HCT116 (cell line): ENCODE measurements around the gene MAPK8. TPM values are rescaled to one million over a fixed set of nuclear protein-coding genes. Genes with fewer than 3 reads are reported as not detected.

Experiments
- ATAC-seq: fragments of 200-7000 bp; cut with Tn5 transposase; 2 replicates; pipeline ENCODE4 v1.9.1; 2020; ENCODE audit warnings: mild to moderate bottlenecking, moderate library complexity
- BruUV-seq: library from RNA; stranded (reverse); fragments of 400-500 nt; replicated peaks from 2 replicates; lab custom pipeline; 2021; lab: Mats Ljungman, UMichigan
- CTCF ChIA-PET: fragments of 300-600 bp; sonication (Branson Sonifier 250); formaldehyde crosslinking; loops from one replicate; lab custom pipeline; 2021; ENCODE audit warnings: antibody characterized with exemption; lab: Charles Lee
- POLR2A ChIA-PET: fragments of 300-600, 350-600 bp; sonication (Branson Sonifier 250); formaldehyde crosslinking; loops from one replicate; lab custom pipeline; 2021; ENCODE audit warnings: antibody characterized with exemption; lab: Charles Lee
- RAD21 ChIA-PET, 2 experiments: fragments of 300-600 bp; sonication (Branson Sonifier 250); formaldehyde crosslinking; loops; one replicate each; lab custom pipeline; 2023; ENCODE audit warnings: low total read pairs in 2 of 2; ENCODE audit not compliant: uncharacterized antibody in 2 of 2, unreplicated experiment in 2 of 2, low non-redundant PET in 1 of 2; lab: Charles Lee
- DNase-seq: peaks from one replicate; pipeline ENCODE4 v3.0.0-alpha.2; 2010; ENCODE audit warnings: low read depth, low spot score
- H2AFZ ChIP-seq: fragments of 200-600 bp; shearing (Covaris generic), sonication (generic); 2 replicates; pipeline ENCODE4 v1.6.1; 2017; ENCODE audit warnings: low read depth, mixed run types, mixed read lengths, antibody characterized with exemption, low read length; ENCODE audit not compliant: poor library complexity, severe bottlenecking
- H3K27ac ChIP-seq: 2 replicates; pipeline ENCODE4 v1.5.1; 2012; ENCODE audit warnings: low read depth, low read length
- H3K27me3 ChIP-seq: fragments of 200-600 bp; sonication (generic); 2 replicates; pipeline ENCODE4 v1.6.1; 2016; ENCODE audit warnings: mixed run types, low read length, mixed read lengths; ENCODE audit not compliant: insufficient read depth
- H3K36me3 ChIP-seq, 2 experiments: fragments of 200-500 bp in 1 of 2; fragments of 200-600 bp in 1 of 2; sonication (Bioruptor generic) in 1 of 2; sonication (generic) in 1 of 2; 2 replicates each; pipeline versions ENCODE4 v1.5.1 to v1.6.1; 2014 to 2016; ENCODE audit warnings: low read length in 2 of 2, inconsistent platforms in 1 of 2, mixed read lengths in 1 of 2, mixed run types in 1 of 2; ENCODE audit not compliant: insufficient read depth in 2 of 2, control insufficient read depth in 1 of 2
- H3K4me1 ChIP-seq, 2 experiments: fragments of 200-600 bp in 1 of 2; sonication (generic) in 1 of 2; 2 replicates each; pipeline versions ENCODE4 v1.5.1 to v1.6.1; 2012 to 2017; ENCODE audit warnings: low read length in 2 of 2, inconsistent platforms in 1 of 2, mild to moderate bottlenecking in 1 of 2, mixed read lengths in 1 of 2, mixed run types in 1 of 2, moderate library complexity in 1 of 2; ENCODE audit not compliant: insufficient read depth in 2 of 2, control insufficient read depth in 1 of 2
- H3K4me2 ChIP-seq: fragments of 200-600 bp; sonication (generic); 2 replicates; pipeline ENCODE4 v1.6.1; 2017; ENCODE audit warnings: mixed run types, low read length, mixed read lengths
- H3K4me3 ChIP-seq, 2 experiments: fragments of 200-600 bp in 1 of 2; sonication (generic) in 1 of 2; replicated peaks in 1 of 2; 2 replicates each; pipeline ENCODE4 v1.5.1; 2011 to 2016; ENCODE audit warnings: low read length in 2 of 2, control low read depth in 1 of 2, low read depth in 1 of 2, mild to moderate bottlenecking in 1 of 2, mixed read lengths in 1 of 2, mixed run types in 1 of 2
- H3K79me2 ChIP-seq: fragments of 200-600 bp; sonication (generic); 2 replicates; pipeline ENCODE4 v1.6.1; 2017; ENCODE audit warnings: mild to moderate bottlenecking, mixed run types, low read length, moderate library complexity, mixed read lengths; ENCODE audit not compliant: insufficient read depth
- H3K9ac ChIP-seq: fragments of 200-600 bp; sonication (generic); 2 replicates; pipeline ENCODE4 v1.6.1; 2016; ENCODE audit warnings: low read length, mixed read lengths
- H3K9me2 ChIP-seq: fragments of 200-600 bp; sonication (generic), shearing (Covaris generic); 2 replicates; pipeline ENCODE4 v1.6.1; 2017; ENCODE audit warnings: mixed run types, mild to moderate bottlenecking, moderate library complexity; ENCODE audit not compliant: insufficient read depth
- H3K9me3 ChIP-seq, 2 experiments: fragments of 200-500 bp in 1 of 2; fragments of 200-600 bp in 1 of 2; sonication (Bioruptor generic) in 1 of 2; sonication (generic) in 1 of 2; 2 replicates each; pipeline ENCODE4 v1.6.1; 2014 to 2017; ENCODE audit warnings: low read length in 2 of 2, mixed read lengths in 2 of 2, inconsistent platforms in 1 of 2, low read depth in 1 of 2, mild to moderate bottlenecking in 1 of 2, mixed run types in 1 of 2, moderate library complexity in 1 of 2; ENCODE audit not compliant: control insufficient read depth in 1 of 2, insufficient read depth in 1 of 2
- H4K20me1 ChIP-seq: fragments of 200-600 bp; sonication (generic), shearing (Covaris generic); 2 replicates; pipeline ENCODE4 v1.6.1; 2017; ENCODE audit warnings: mixed run types, mild to moderate bottlenecking, moderate library complexity; ENCODE audit not compliant: insufficient read depth
- CBX3 ChIP-seq: IDR thresholded peaks from 2 replicates; pipeline ENCODE4 v1.6.1; 2012; ENCODE audit warnings: low read depth
- CEBPB ChIP-seq: IDR thresholded peaks from 2 replicates; pipeline ENCODE4 v1.6.1; 2012; ENCODE audit warnings: low read depth
- EGR1 ChIP-seq: IDR thresholded peaks from 2 replicates; pipeline ENCODE4 v1.6.1; 2012; ENCODE audit warnings: low read depth
- ELF1 ChIP-seq: IDR thresholded peaks from 2 replicates; pipeline ENCODE4 v1.6.1; 2012; ENCODE audit warnings: low read depth, borderline replicate concordance
- EZH2 ChIP-seq: fragments of 200-600 bp; sonication (generic); IDR thresholded peaks from 2 replicates; pipeline ENCODE4 v1.6.1; 2017; ENCODE audit warnings: antibody characterized with exemption, mixed run types
- POLR2AphosphoS5 ChIP-seq: IDR thresholded peaks from 2 replicates; pipeline ENCODE4 v1.6.1; 2011; ENCODE audit warnings: mild to moderate bottlenecking, low read depth, low read length, moderate library complexity
- RAD21 ChIP-seq: IDR thresholded peaks from 2 replicates; pipeline ENCODE4 v1.6.1; 2012; ENCODE audit warnings: low read depth, mild to moderate bottlenecking
- REST ChIP-seq: IDR thresholded peaks from 2 replicates; pipeline ENCODE4 v1.6.1; 2012; ENCODE audit warnings: low read depth
- SIN3A ChIP-seq: IDR thresholded peaks from 2 replicates; pipeline ENCODE4 v1.6.1; 2012; ENCODE audit warnings: low read depth
- SP1 ChIP-seq: IDR thresholded peaks from 2 replicates; pipeline ENCODE4 v1.6.1; 2012; ENCODE audit warnings: low read depth
- TCF7L2 ChIP-seq: IDR thresholded peaks from 2 replicates; pipeline ENCODE4 v1.7.0; 2011; ENCODE audit warnings: borderline replicate concordance, inconsistent platforms; ENCODE audit not compliant: insufficient read depth, insufficient read length; ENCODE audit errors: extremely low read depth
- ZNF274 ChIP-seq: fragments of 200-500 bp; sonication (Bioruptor generic); IDR thresholded peaks from 2 replicates; pipeline ENCODE4 v1.6.1; 2014; ENCODE audit warnings: mild to moderate bottlenecking, low read depth, low read length, inconsistent platforms
- intact Hi-C: fragments of 100-400 bp; cut with micrococcal nuclease; formaldehyde crosslinking; loops from 2 replicates; pipeline ENCODE4 v1.10.0; 2022
- total RNA-seq: library from RNA; stranded (reverse); gene quantifications from one replicate; pipeline ENCODE4 v1.2.1, GENCODE V29; 2021; ENCODE audit not compliant: unreplicated experiment

MAPK8 gene
- total RNA-seq, 1 experiment from 2014 or later = 71.0 TPM

- no peak for TF ChIP-seq RAD21
Observed at GRCh38 chr10:48485711-48486110, 179.2 kb downstream of the MAPK8 start (continued).

GRCh38 chr10:48487244-48487643 lies 180.8 kb downstream of the MAPK8 start:
- POLR2A ChIA-PET = no interaction called here
- Histone ChIP-seq H3K9ac (no peak overlapping the region), H3K9me3 (no peaks in the 10 kb centered on the region), H3K36me3 (no peaks in the 10 kb centered on the region; a peak in 1 of 4 replicates), H3K27me3 (no peaks in the 10 kb centered on the region), H3K79me2 (no peaks in the 10 kb centered on the region), H2AFZ (no peak overlapping the region), H3K9me2 (no peaks in the 10 kb centered on the region), H3K4me2 (no peak overlapping the region), H4K20me1 (no peaks in the 10 kb centered on the region), H3K4me3 (no peak overlapping the region), H3K4me1 (no peaks in the 10 kb centered on the region), H3K27ac (no peak overlapping the region)
- RAD21 ChIA-PET = no interaction called here
- intact Hi-C loops = no loop called here
- ATAC-seq = no peak
- no peak for DNase-seq
- CTCF ChIA-PET = no interaction called here
- no TSS peak for BruUV-seq
- TF ChIP-seq SP1 (no peak), EZH2 (no peak), POLR2AphosphoS5 (no peak), TCF7L2 (no peak), REST (no peak), EGR1 (no peak), ELF1 (no peak), ZNF274 (no peak), SIN3A (no peak), CEBPB (no peak), CBX3 (no peak)

Other genes with a start within 250 kb of the MAPK8 start
- gene FRMPD2, start 32.0 kb upstream of the MAPK8 start, total RNA-seq = 0.30 TPM